GM12892 (cell line): ENCODE results near the gene SLC29A3.

Source experiments
- DNase-seq: peaks from one replicate; pipeline ENCODE4 v3.0.0; 2011; ENCODE audit not compliant: insufficient read length
- FAIRE-seq: peaks from 2 replicates; lab custom pipeline; 2011; peaks lifted over from hg19 to GRCh38; lab: Jason Lieb, UNC
- POLR2A ChIP-seq: IDR thresholded peaks from 2 replicates; pipeline ENCODE4 v1.6.1; 2011; ENCODE audit warnings: low read depth, low read length, control low read depth
- POLR2AphosphoS5 ChIP-seq: IDR thresholded peaks from 2 replicates; pipeline ENCODE4 v1.6.1; 2011; ENCODE audit warnings: low read depth, low read length, control low read depth
- TAF1 ChIP-seq: IDR thresholded peaks from 2 replicates; pipeline ENCODE4 v1.6.1; 2011; ENCODE audit warnings: low read depth, mild to moderate bottlenecking, control low read depth, low read length, borderline replicate concordance

The SLC29A3 gene

GRCh38 chr10:71344154-71344925, 25.3 kb downstream of the SLC29A3 start:
- no peak for DNase-seq
- TF ChIP-seq TAF1 (no peak), POLR2AphosphoS5 (no peak), POLR2A (no peak)
- FAIRE-seq, result no peak

- DNase-seq (no peak), FAIRE-seq (no peak)
- no peak for TF ChIP-seq POLR2AphosphoS5
- TF ChIP-seq TAF1, result no peak
- TF ChIP-seq POLR2A, result no peak
These were observed 26.0 kb downstream of the SLC29A3 start for GRCh38 chr10:71344993-71345480.

- DNase-seq (no peak), FAIRE-seq (no peak)
- TF ChIP-seq POLR2A, result no peak
- TF ChIP-seq TAF1, result no peak
- no peak for TF ChIP-seq POLR2AphosphoS5
These were observed 26.6 kb downstream of the SLC29A3 start for GRCh38 chr10:71345694-71346093.

DNA sequence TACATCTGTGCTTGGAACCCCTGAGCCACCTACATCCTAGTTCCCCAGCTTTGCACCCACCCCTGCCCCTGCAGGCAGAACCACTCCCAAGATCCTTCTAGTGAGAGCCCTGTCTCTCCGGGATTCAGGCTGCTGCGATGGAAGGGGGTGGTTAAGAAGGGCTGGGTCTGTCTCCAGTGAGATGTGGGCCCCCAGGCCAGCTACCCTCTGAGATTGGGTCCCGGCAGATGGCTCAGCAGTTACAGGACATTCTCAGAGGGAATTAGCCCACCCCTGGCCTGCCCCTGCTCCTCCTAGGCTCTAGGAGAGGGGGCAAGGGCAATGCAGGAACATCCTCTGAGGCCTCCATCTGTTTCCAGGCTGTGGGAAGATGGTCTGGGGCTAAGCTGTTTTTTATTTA, 27.7 kb downstream of the SLC29A3 start:
- DNase-seq (no peak), FAIRE-seq (no peak)
- no peak for TF ChIP-seq POLR2A
- no peak for TF ChIP-seq POLR2AphosphoS5
- no peak for TF ChIP-seq TAF1

GRCh38 chr10:71347587-71348395, 28.7 kb downstream of the SLC29A3 start:
- TF ChIP-seq POLR2A (no peak), TAF1 (no peak), POLR2AphosphoS5 (no peak)
- DNase-seq (no peak), FAIRE-seq (no peak)

DNA sequence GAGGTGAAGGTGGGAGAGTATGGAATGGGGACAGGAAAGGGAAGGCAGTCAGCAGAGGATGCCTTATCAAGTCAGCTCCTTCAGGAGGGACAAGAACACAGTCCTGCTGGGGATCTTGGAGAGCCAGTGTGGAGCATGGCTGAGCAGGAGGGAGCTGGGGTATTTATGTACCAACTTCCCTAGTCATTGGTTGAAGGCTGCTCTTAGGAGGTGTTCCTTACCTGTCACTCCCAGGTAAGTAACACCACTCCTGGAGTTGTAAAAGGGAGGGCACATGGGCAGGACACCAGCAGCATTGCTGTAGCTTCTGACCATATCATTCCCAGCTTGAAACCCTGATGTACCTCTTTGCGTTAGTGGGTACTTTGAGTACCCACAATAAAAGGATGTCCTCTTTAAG, 29.8 kb downstream of the SLC29A3 start:
- DNase-seq (no peak), FAIRE-seq (no peak)
- TF ChIP-seq TAF1, result no peak
- no peak for TF ChIP-seq POLR2A
- TF ChIP-seq POLR2AphosphoS5, result no peak

DNA sequence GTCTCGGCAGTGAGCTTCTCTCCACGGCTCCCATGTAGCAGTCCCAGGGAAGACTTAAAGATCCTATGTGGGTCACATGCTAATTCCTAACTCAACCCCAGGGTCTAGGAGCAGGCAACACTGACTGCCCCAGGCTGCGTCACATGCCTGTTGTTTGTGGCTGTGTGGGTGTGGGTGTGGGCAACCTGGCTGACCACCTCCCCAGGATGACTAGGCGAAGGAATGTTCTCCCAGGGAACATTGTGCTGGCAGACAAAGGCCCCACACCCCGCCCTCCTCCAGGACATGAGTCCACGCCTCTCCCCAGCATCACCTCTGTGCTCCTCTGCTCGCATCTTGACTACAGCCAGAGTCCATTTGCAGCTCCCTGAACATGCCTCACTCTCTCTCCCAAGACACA, 30.3 kb downstream of the SLC29A3 start:
- TF ChIP-seq TAF1, result no peak
- no peak for DNase-seq
- no peak for FAIRE-seq

GRCh38 chr10:71351087-71351486, 32.0 kb downstream of the SLC29A3 start:
- no peak for FAIRE-seq
- no peak for DNase-seq
- TF ChIP-seq TAF1 (no peak), POLR2A (no peak), POLR2AphosphoS5 (no peak)

DNA sequence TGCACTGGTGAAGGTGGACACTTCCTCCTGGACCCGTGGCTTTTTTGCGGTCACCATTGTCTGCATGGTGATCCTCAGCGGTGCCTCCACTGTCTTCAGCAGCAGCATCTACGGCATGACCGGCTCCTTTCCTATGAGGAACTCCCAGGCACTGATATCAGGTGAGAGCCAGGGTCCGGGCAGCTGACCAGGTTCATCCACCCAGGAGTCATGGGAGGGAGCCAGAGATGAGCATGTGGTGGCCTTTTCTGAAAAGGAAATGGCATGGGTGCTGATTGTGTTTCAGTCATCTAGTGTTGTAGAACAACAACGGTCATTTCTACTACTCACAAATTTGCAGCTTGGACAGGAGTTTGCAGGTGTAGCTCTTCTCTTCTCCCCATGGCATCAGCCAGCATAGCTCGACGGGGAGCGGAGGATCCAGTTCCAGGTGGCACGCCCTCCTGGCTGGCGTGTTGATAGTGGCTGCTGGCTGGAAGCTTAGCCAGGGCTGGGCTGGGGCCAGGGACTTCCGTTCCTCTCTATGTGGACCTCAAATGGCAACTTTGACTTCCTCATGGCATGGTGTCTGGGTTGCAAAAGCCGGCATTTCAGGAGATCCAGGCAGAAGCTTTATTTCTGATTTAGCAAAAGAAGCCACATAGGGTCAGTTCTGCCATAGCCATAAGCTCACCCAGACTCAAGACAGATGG, 32.7 kb downstream of the SLC29A3 start:
- no peak for FAIRE-seq
- no peak for DNase-seq
- TF ChIP-seq POLR2AphosphoS5 (no peak), TAF1 (no peak), POLR2A (no peak)

- DNase-seq, result no peak
These were observed 34.6 kb downstream of the SLC29A3 start for GRCh38 chr10:71353639-71354038.

GRCh38 chr10:71354776-71355175, 35.7 kb downstream of the SLC29A3 start:
- DNase-seq (no peak), FAIRE-seq (no peak)
- TF ChIP-seq POLR2A (no peak), TAF1 (no peak)

More at GRCh38 chr10:71353639-71354038, 34.6 kb downstream of the SLC29A3 start:
- TF ChIP-seq POLR2AphosphoS5, result no peak
- no peak for TF ChIP-seq TAF1
- TF ChIP-seq POLR2A, result no peak
- no peak for FAIRE-seq
